Astrocyte (in vitro differentiated cells and primary cell): ENCODE data around the gene ARID3B.

Source experiments
- CTCF ChIP-seq: IDR thresholded peaks from 2 replicates; pipeline ENCODE4 v1.5.1; 2011; ENCODE audit warnings: low read depth, mild to moderate bottlenecking, inconsistent platforms, low read length, moderate library complexity; ENCODE audit not compliant: insufficient read depth
- EZH2 ChIP-seq: IDR thresholded peaks from 2 replicates; pipeline ENCODE4 v1.6.1; 2012; ENCODE audit warnings: mild to moderate bottlenecking, low read length, inconsistent platforms; ENCODE audit not compliant: insufficient read depth

- TF ChIP-seq CTCF (no peak), EZH2 (no peak)
These were observed 10.7 kb downstream of the ARID3B start for GRCh38 chr15:74551714-74552113.
